Mucosa of stomach (tissue), 1 donor: ENCODE measurements around the gene WDR74.
A peak's percentile ranks its signal among the peaks of the same experiment; 100 is the strongest.
"Not testable (repeated sequence)": the region's sequence is repeated elsewhere in the genome, so short reads cannot be mapped to it uniquely, and the experiment has no call there.

ENCODE experiments used
- H3K27me3 ChIP-seq: one replicate; pipeline ENCODE4 v1.7.0; 2013; ENCODE audit warnings: mild to moderate bottlenecking, low read length; ENCODE audit not compliant: control insufficient read depth, insufficient read depth
- H3K36me3 ChIP-seq: one replicate; pipeline ENCODE4 v1.7.0; 2013; ENCODE audit warnings: low read length; ENCODE audit not compliant: control insufficient read depth, insufficient read depth
- H3K4me1 ChIP-seq: one replicate; pipeline ENCODE4 v1.7.0; 2013; ENCODE audit warnings: mild to moderate bottlenecking, low read length; ENCODE audit not compliant: control insufficient read depth, insufficient read depth
- H3K4me3 ChIP-seq: one replicate; pipeline ENCODE4 v1.7.0; 2013; ENCODE audit warnings: low read length
- H3K9ac ChIP-seq: one replicate; pipeline ENCODE4 v1.7.0; 2013; ENCODE audit warnings: mild to moderate bottlenecking, low read length, moderate library complexity
- H3K9me3 ChIP-seq: one replicate; pipeline ENCODE4 v1.7.0; 2013; ENCODE audit warnings: mild to moderate bottlenecking, low read length, moderate library complexity; ENCODE audit not compliant: control insufficient read depth
- donor health status: Pancreatic carcinoma.

The WDR74 gene

GRCh38 chr11:62828130-62828529, 11.3 kb downstream of the WDR74 start:
- not testable (repeated sequence) for H3K4me3 ChIP-seq, H3K4me1 ChIP-seq, H3K9ac ChIP-seq, H3K27me3 ChIP-seq, H3K9me3 ChIP-seq
- H3K36me3 ChIP-seq = peaks cover 21% of the 10 kb centered on the region

GRCh38 chr11:62823677-62824076, 15.7 kb downstream of the WDR74 start:
- Histone ChIP-seq H3K9me3 (no peaks in the 10 kb centered on the region), H3K36me3 (peaks cover 21% of the 10 kb centered on the region), H3K27me3 (no peaks in the 10 kb centered on the region)

DNA sequence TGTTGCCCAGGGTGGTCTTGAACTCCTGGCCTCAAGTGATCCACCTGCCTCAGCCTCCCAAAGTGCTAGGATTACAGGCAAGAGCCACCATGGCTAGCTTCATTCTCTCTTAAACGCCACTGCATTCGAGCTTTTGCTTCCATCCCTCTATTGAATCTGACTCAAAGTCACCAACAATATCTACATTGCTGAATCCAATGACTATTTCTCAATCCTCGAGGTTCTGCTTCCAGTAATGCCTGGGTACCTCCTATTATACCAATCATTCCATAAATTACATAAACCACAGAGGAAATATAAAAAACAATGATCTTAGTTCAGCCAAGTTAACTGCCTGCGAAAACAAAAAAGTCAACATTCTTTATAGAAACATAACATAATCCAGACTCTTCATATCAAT, 22.3 kb downstream of the WDR74 start:
- no peak overlapping the region for H3K4me3 ChIP-seq
- no peaks in the 10 kb centered on the region for H3K36me3 ChIP-seq
- H3K27me3 ChIP-seq = no peaks in the 10 kb centered on the region
- H3K4me1 ChIP-seq = no peaks in the 10 kb centered on the region
- H3K9me3 ChIP-seq = no peaks in the 10 kb centered on the region
- H3K9ac ChIP-seq = no peak overlapping the region

More at GRCh38 chr11:62823677-62824076, 15.7 kb downstream of the WDR74 start:
- Histone ChIP-seq H3K9ac (no peak overlapping the region), H3K4me3 (no peak overlapping the region), H3K4me1 (no peaks in the 10 kb centered on the region)

DNA sequence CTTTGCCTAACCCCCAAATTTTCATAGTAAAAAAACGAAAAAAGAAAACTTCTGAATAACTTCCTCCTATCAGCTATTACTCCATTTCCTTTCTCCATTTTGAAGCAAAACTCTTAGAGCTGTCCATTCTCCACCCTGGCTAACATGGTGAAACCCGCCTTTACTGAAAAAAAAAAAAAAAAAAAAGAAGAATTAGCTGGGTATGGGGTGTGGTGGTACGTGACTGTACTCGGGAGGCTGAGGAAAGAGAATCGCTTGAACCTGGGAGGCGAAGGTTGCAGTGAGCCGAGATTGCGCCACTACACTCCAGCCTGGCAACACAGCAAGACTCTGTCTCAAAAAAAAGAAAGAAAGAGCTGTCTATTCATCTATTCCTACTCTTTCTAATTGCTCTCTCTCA, 22.8 kb downstream of the WDR74 start:
- Histone ChIP-seq H3K9ac (no peak overlapping the region), H3K4me3 (no peak overlapping the region), H3K27me3 (no peaks in the 10 kb centered on the region), H3K36me3 (no peaks in the 10 kb centered on the region), H3K4me1 (no peaks in the 10 kb centered on the region), H3K9me3 (no peaks in the 10 kb centered on the region)

DNA sequence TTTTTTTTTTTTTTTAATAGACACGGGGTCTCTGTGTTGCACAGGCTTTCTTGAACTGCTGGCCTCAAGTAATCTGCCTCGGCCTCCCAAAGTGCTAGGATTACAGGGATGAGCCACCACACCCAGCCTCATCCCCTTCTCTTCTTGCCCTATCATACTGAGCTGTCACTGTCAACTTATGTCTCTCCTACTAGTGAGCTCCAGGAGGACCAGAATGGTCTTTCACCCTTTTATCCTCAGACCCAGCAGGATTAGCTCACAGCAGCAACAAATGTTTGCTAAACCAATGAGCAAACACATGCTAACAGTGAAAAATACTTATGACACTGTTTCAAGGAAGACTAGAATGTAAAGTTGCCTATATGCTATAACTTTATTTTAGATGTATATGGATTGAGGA, 27.7 kb downstream of the WDR74 start:
- no peaks in the 10 kb centered on the region for H3K4me1 ChIP-seq
- H3K27me3 ChIP-seq = no peaks in the 10 kb centered on the region
- no peak overlapping the region for H3K9ac ChIP-seq
- no peaks in the 10 kb centered on the region for H3K9me3 ChIP-seq
- H3K4me3 ChIP-seq = no peak overlapping the region
- no peaks in the 10 kb centered on the region for H3K36me3 ChIP-seq

- Histone ChIP-seq H3K9me3 (no peaks in the 10 kb centered on the region), H3K27me3 (no peaks in the 10 kb centered on the region), H3K4me1 (no peaks in the 10 kb centered on the region), H3K4me3 (no peak overlapping the region), H3K36me3 (no peaks in the 10 kb centered on the region), H3K9ac (no peak overlapping the region)
These were observed 28.6 kb downstream of the WDR74 start for GRCh38 chr11:62810748-62811147.

DNA sequence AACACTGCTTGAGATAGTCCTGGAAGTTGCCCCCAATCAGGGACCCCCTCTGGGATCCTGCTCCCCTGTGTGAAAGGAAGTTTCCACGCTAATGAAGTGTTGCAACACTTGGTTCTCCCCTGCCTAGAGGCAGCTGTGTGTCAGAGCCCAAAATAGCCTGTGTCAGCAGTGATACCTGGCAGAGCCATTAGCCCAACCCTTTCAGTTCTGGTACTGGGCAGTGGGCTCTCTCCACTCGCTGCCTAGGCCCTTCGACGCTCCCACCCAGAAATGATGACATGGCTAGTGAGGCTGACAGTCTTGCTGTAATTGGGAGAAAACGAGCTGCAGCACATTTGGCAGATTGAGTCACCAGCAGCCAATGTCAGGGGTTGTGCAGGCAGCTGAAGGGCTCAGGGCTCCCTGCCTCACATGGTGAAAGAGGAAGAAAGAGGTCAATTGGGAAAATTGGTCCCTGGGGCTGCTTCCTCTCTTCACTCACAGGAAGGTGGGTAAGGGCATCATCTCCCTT, 32.7 kb downstream of the WDR74 start:
- Histone ChIP-seq H3K9me3 (no peaks in the 10 kb centered on the region), H3K9ac (no peak overlapping the region), H3K4me3 (no peak overlapping the region), H3K4me1 (peaks cover 7% of the 10 kb centered on the region), H3K36me3 (no peaks in the 10 kb centered on the region), H3K27me3 (no peaks in the 10 kb centered on the region)

GRCh38 chr11:62805961-62806441, 33.4 kb downstream of the WDR74 start:
- Histone ChIP-seq H3K9me3 (no peaks in the 10 kb centered on the region), H3K9ac (peak overlapping the region; percentile 95), H3K27me3 (no peaks in the 10 kb centered on the region), H3K36me3 (no peaks in the 10 kb centered on the region), H3K4me3 (peak overlapping the region; percentile 51), H3K4me1 (peaks cover 7% of the 10 kb centered on the region)

DNA sequence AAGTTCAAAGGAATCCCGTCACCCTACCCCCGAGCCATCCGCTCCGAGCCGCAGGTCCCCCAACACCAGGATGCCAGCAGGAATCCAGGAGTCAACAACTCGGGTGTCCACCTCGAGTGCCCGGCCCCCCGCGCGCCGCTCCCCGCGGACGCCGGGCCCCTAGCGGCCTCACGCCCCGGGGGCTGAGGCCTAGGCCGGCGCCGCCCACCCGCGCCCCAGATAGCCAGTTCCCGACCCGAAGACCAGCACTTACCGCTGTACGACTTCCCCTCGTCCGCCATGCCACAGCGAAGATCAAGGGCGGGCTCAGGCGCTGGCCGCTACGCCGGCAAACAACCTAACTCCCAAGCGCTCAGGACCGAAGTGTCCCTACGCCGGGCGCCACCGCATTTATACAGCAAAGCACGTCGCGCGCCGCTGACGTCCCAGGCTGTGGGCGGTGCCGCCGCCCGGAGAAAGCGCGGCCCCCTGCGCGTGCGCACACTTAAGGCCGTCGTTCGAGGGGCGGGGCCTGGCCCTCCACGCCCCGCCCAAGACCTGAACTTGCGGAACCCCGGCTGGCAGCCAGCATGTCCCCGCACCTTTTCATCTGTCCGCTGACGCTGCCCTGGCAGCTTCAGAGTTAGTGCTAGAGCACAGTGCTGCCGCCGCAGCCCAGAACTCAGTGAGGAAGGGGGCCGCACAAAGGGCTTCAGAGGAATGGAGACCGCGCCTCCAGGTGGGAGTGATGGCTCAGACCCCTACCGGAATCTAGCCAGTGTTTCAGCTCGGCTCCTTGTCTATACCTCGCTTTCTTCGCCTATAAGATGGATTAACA, 34.1 kb downstream of the WDR74 start, which contains the start of gene NXF1:
NXF1 (minus strand) TSS at position 365 of the 817 bp plus-strand sequence; CDS start at position 281, 84 bp downstream.
- Histone ChIP-seq H3K9ac (peak within 1 kb of the TSS; percentile 95), H3K27me3 (no peaks in the 10 kb centered on the region), H3K36me3 (peaks cover under 1% of the 10 kb centered on the region), H3K4me3 (peak within 1 kb of the TSS; percentile 72), H3K4me1 (peaks cover 7% of the 10 kb centered on the region), H3K9me3 (no peaks in the 10 kb centered on the region)

- H3K27me3 ChIP-seq = no peaks in the 10 kb centered on the region
- H3K4me3 ChIP-seq = peak overlapping the region; percentile 72
- H3K9ac ChIP-seq = peak overlapping the region; percentile 95
- H3K4me1 ChIP-seq = peaks cover 7% of the 10 kb centered on the region
- H3K9me3 ChIP-seq = no peaks in the 10 kb centered on the region
- H3K36me3 ChIP-seq = peaks cover 5% of the 10 kb centered on the region
These were observed 34.9 kb downstream of the WDR74 start for GRCh38 chr11:62804310-62805075.

DNA sequence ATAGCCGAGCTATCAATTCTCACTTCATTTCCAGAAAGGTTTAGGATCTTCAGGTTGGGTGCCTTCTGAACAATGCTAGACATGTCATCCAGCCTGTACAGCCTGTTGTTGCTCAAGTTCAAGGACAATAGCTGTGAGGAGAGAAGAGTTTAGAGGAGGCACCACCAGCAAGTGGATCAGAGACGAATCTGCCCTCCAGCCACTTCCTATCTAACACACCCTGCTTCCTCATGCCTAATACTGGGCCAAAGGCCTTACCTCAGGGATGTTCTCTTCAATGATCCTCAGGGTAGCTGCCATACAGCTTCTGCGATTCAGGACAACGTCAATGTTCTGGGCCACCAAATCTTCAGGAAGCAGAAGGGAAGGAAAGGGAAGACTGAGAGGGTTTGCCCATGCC, 38.3 kb downstream of the WDR74 start:
- H3K4me1 ChIP-seq = peaks cover 7% of the 10 kb centered on the region
- no peaks in the 10 kb centered on the region for H3K9me3 ChIP-seq
- no peak overlapping the region for H3K4me3 ChIP-seq
- H3K9ac ChIP-seq = no peak overlapping the region
- peaks cover 15% of the 10 kb centered on the region for H3K36me3 ChIP-seq
- H3K27me3 ChIP-seq = no peaks in the 10 kb centered on the region

DNA sequence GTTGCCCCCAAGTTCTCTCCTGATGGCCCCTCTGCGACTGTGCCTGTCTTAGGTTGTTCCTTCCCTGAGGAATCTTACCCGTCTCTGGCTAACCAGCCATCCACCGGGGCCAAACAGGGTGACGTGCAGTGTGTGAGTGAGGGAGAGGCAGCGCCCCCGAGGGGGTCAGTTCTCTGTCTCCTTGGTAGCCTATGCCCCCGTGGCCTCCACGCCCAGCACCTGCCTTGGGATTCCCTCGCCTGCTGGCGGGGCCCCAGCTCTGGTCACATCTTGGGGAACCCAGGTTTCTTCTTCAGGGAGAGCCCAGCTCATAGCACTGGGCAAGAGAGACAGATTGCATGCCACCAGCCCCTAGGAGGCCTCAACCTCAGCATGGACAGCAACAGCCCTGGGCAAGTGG, 39.9 kb downstream of the WDR74 start:
- peaks cover 24% of the 10 kb centered on the region for H3K36me3 ChIP-seq
- H3K4me3 ChIP-seq = no peak overlapping the region
- no peak overlapping the region for H3K9ac ChIP-seq
- no peaks in the 10 kb centered on the region for H3K9me3 ChIP-seq
- H3K4me1 ChIP-seq = peaks cover 6% of the 10 kb centered on the region
- H3K27me3 ChIP-seq = no peaks in the 10 kb centered on the region
